ENCODE data around the gene ACACA. TPM values are rescaled to one million over a fixed set of nuclear protein-coding genes. Genes with fewer than 3 reads are reported as not detected.
"Not testable (repeated sequence)": the region's sequence is repeated elsewhere in the genome, so short reads cannot be mapped to it uniquely, and the experiment has no call there.

The ACACA gene
- total RNA-seq, 2 donors from 2014 or later, result 8.6 to 10.2 TPM

DNA sequence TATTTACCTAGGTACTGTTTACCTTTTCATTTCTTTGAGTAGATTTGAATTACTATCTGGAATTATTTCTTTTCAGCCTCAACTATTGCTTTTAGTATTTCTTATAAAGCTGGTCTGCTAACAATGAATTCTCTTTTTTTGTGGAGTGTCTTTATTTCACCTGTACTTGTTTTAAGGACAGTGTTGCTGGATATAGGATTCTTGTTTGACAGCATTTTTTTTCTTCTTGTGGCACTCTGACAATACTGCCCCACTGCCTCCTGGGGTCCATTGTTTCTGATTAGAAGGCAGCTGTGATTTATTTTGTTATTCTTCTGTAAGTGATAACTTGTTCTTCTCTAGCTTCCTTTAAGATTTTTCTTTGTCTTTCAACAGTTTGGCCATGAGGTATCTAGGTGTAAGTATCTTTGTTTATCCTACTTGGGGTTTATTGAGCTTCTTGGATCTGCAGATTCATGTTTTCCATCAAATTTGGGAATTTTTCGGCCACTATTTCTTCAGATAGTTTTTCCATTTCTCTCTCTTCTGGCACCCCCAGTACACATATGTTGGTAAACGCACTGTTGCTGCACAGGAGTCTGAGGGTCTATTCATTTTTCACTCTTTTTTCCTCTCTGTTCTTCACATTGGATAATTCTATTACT lies 327.4 kb downstream of the ACACA start:
- no peak for DNase-seq (ENCODE audit: low spot score)
- H3K27me3 ChIP-seq, result no peaks in the 10 kb centered on the region
- H3K4me1 ChIP-seq, result no peaks in the 10 kb centered on the region
- no peak overlapping the region for H3K4me3 ChIP-seq
- no peak overlapping the region for H3K27ac ChIP-seq
- H3K36me3 ChIP-seq, result no peaks in the 10 kb centered on the region
- peaks cover 0 to 12% of the 10 kb centered on the region in 2 donors for H3K9me3 ChIP-seq
- TF ChIP-seq, protein P1, sequence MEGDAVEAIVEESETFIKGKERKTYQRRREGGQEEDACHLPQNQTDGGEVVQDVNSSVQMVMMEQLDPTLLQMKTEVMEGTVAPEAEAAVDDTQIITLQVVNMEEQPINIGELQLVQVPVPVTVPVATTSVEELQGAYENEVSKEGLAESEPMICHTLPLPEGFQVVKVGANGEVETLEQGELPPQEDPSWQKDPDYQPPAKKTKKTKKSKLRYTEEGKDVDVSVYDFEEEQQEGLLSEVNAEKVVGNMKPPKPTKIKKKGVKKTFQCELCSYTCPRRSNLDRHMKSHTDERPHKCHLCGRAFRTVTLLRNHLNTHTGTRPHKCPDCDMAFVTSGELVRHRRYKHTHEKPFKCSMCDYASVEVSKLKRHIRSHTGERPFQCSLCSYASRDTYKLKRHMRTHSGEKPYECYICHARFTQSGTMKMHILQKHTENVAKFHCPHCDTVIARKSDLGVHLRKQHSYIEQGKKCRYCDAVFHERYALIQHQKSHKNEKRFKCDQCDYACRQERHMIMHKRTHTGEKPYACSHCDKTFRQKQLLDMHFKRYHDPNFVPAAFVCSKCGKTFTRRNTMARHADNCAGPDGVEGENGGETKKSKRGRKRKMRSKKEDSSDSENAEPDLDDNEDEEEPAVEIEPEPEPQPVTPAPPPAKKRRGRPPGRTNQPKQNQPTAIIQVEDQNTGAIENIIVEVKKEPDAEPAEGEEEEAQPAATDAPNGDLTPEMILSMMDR (IDR thresholded peaks at IDR 0.05), result no peak

DNA sequence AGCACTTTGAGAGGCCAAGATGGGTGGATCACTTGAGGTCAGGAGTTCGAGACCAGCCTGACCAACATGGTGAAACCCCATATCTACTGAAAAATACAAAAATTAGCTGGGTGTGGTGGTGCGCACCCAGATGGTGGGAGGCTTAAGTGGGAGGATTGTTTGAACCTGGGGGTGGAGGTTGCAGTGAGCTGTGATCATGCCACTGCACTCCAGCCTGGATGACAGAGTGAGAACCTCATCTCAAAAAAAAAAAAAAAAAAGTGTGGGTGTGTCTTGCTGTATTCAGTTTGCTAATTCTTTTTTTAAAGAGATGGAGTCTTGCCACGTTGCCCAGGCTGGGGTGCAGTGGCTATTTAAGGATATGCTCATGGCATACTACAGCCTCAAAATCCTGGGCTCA lies 333.2 kb downstream of the ACACA start:
- not testable (repeated sequence) for DNase-seq (ENCODE audit: low spot score); H3K27me3 ChIP-seq; H3K27ac ChIP-seq; H3K4me3 ChIP-seq; H3K9me3 ChIP-seq; H3K4me1 ChIP-seq; H3K36me3 ChIP-seq

DNA sequence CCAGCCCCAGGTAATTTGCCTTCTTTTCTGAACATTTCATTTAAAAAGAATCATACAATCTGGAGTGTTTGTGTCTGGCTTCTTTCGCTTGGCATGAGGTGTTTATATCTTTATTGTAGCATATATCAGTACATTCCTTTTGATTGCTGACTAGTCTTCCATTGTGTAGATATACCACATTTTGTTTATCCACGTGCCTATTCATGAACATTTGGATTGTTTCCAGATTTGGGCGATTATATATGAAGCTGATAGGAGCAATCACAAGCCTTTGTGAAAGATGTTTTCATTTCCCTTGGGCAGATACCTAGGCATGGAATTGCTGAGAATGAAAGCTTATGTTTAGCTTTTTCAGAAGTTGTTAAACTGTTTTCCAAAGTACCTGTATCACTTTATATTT lies 337.5 kb downstream of the ACACA start:
- H3K4me1 ChIP-seq, result no peaks in the 10 kb centered on the region
- no peaks in the 10 kb centered on the region for H3K9me3 ChIP-seq
- TF ChIP-seq, protein P1 (IDR thresholded peaks at IDR 0.05), result no peak
- H3K4me3 ChIP-seq, result no peak overlapping the region
- H3K36me3 ChIP-seq, result no peaks in the 10 kb centered on the region
- DNase-seq (ENCODE audit: low spot score), result no peak
- no peaks in the 10 kb centered on the region for H3K27me3 ChIP-seq
- H3K27ac ChIP-seq, result no peak overlapping the region

DNA sequence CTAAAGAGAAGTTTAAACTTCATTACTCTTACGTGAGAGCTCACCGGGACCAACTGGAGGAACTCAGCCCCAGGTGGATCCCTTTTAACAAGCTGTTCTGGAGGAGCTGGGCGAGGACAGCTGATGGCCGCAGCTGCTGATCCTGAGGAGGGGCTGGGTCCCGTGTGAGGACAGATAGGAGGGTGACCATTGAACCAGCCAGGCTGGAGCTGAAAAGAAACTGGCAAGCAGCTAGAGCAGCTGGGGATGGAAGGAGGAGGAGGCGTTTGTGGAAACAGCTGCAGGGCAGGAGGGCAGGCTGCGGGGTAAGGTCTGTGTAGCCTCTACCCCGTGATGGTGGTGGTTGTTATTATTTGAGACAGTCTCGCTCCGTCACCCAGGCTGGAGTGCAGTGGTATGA lies 338.4 kb downstream of the ACACA start:
- Histone ChIP-seq H3K27ac (no peak overlapping the region), H3K9me3 (no peaks in the 10 kb centered on the region), H3K4me1 (no peaks in the 10 kb centered on the region), H3K27me3 (no peaks in the 10 kb centered on the region), H3K4me3 (no peak overlapping the region), H3K36me3 (no peaks in the 10 kb centered on the region)
- DNase-seq (ENCODE audit: low spot score), result no peak
- TF ChIP-seq, protein P1 (IDR thresholded peaks at IDR 0.05), result no peak

DNA sequence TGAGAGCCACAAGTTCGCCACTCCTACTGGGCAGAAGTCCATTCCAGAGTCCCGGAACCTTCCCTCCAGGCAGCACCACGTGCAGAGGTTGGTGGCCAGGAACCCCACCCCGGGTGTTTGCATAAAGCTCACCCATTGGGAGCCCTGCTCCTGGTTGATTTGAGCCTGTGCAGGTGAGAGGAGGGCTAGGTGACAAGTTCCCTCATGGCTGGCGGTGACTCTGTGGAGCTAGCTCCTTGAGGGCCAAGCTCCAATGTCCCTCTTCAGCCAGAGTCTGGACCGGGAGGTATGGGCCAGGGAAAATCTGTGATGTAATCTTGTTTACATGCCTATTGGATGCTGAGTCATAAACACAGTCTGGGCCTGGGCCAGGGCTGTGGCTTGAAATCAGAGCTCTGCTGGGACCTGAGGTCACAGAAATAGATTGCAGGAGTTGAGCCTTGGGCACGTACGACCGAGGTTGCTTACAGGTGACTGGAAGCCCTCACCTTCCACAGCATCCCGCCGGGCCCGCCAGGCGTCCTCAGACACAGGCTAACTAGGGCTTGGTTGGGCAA lies 339.0 kb downstream of the ACACA start:
- Histone ChIP-seq H3K4me1 (no peaks in the 10 kb centered on the region), H3K4me3 (no peak overlapping the region), H3K27me3 (no peaks in the 10 kb centered on the region), H3K27ac (no peak overlapping the region), H3K36me3 (no peaks in the 10 kb centered on the region), H3K9me3 (no peaks in the 10 kb centered on the region)
- TF ChIP-seq, protein P1 (IDR thresholded peaks at IDR 0.05), result no peak
- peak; percentile 60 for DNase-seq (ENCODE audit: low spot score)

DNA sequence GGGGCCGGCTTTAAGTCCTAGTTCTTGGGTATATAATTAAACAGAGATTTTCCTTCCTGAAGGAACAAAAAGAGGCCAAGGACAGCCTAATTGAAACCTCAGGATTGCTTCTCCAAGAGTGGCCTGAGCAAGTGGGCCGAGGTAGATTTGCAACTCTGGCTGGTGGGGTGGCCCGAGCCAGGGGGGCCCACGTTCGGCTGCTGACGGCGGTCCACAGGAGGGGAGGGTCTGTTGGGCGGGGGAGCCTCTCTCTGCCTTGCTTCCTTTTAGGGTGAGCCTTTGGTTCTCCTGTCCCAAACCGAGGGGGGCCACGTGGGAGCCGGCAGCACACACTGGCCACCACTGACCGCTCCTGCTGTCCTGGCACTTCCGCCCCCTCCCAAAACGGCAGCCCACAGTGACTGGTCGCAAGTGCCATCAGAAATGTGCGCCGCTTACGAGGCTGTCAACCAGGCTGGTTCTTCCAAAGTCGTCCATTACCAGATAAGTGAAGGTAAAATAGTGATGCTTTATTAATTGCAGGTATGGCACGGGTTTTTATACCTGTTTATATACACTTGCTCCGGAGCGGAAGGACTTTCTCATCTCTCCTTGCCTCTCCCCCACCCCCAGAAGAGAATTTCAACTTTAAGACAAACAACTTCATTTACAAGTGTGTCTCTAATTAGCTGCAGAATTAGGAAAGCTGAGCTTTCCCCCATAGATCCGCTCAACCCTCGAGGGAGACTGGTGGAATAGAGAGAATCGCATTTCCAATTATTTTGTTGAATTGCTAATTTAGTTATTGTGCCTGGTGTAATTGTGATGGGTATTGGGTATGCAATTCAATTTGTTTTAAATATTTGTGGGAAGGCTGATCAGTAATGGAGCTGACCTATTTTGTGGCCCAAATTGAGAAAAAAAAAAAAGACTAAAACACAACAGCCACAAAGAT lies 340.0 kb downstream of the ACACA start:
- no peak for DNase-seq (ENCODE audit: low spot score)
- H3K9me3 ChIP-seq, result no peaks in the 10 kb centered on the region
- TF ChIP-seq, protein P1 (IDR thresholded peaks at IDR 0.05), result no peak
- H3K4me1 ChIP-seq, result no peaks in the 10 kb centered on the region
- no peaks in the 10 kb centered on the region for H3K27me3 ChIP-seq
- no peak overlapping the region for H3K27ac ChIP-seq
- no peaks in the 10 kb centered on the region for H3K36me3 ChIP-seq
- no peak overlapping the region for H3K4me3 ChIP-seq

Data from right atrium auricular region (tissue), 2 donors.